Calu3 (cell line): ENCODE measurements around the gene NLRP7. TPM values are rescaled to one million over a fixed set of nuclear protein-coding genes. Genes with fewer than 3 reads are reported as not detected.
"Not testable (repeated sequence)": the region's sequence is repeated elsewhere in the genome, so short reads cannot be mapped to it uniquely, and the experiment has no call there.

ENCODE experiments used
- BruUV-seq: library from RNA; stranded (reverse); fragments of 400-500 nt; replicated peaks from 2 replicates; lab custom pipeline; 2021; lab: Mats Ljungman, UMichigan
- CTCF ChIA-PET: fragments of 300-600 bp; sonication (Branson Sonifier 250); formaldehyde crosslinking; loops from one replicate; lab custom pipeline; 2022; ENCODE audit warnings: antibody characterized with exemption; lab: Charles Lee
- DNase-seq: peaks from one replicate; pipeline ENCODE4 v3.0.0; 2022
- H3K27ac Mint-ChIP-seq: one replicate; pipeline ENCODE4 v1.8.0; 2022; ENCODE audit warnings: mixed read lengths; ENCODE audit not compliant: unreplicated experiment
- H3K27me3 Mint-ChIP-seq: one replicate; pipeline ENCODE4 v1.8.0; 2022; ENCODE audit warnings: mixed read lengths; ENCODE audit not compliant: unreplicated experiment
- H3K36me3 Mint-ChIP-seq: one replicate; pipeline ENCODE4 v1.8.0; 2022; ENCODE audit warnings: mild to moderate bottlenecking, moderate library complexity, mixed read lengths; ENCODE audit not compliant: insufficient read depth, unreplicated experiment
- H3K4me1 Mint-ChIP-seq: one replicate; pipeline ENCODE4 v1.8.0; 2022; ENCODE audit warnings: mild to moderate bottlenecking, low read depth, mixed read lengths; ENCODE audit not compliant: unreplicated experiment
- H3K4me3 Mint-ChIP-seq: one replicate; pipeline ENCODE4 v1.8.0; 2022; ENCODE audit warnings: mild to moderate bottlenecking, low read depth, moderate library complexity, mixed read lengths; ENCODE audit not compliant: unreplicated experiment
- H3K9me3 Mint-ChIP-seq: one replicate; pipeline ENCODE4 v1.8.0; 2022; ENCODE audit warnings: low read depth, mixed read lengths; ENCODE audit not compliant: unreplicated experiment
- intact Hi-C: fragments of 100-400 bp; cut with micrococcal nuclease; formaldehyde crosslinking; loops from one replicate; pipeline ENCODE4 v1.10.0; 2022; ENCODE audit not compliant: unreplicated experiment
- total RNA-seq: library from RNA; stranded (reverse); gene quantifications from 2 replicates; pipeline ENCODE4 v1.2.3, GENCODE V29; 2022
- TF ChIP-seq, protein P1 (sequence below): fragments of 200-600 bp; IDR thresholded peaks from one replicate; pipeline ENCODE4 v1.8.0; 2022; ENCODE audit warnings: antibody characterized with exemption; ENCODE audit not compliant: unreplicated experiment

NLRP7 gene
- total RNA-seq, 1 experiment from 2014 or later: not detected

DNA sequence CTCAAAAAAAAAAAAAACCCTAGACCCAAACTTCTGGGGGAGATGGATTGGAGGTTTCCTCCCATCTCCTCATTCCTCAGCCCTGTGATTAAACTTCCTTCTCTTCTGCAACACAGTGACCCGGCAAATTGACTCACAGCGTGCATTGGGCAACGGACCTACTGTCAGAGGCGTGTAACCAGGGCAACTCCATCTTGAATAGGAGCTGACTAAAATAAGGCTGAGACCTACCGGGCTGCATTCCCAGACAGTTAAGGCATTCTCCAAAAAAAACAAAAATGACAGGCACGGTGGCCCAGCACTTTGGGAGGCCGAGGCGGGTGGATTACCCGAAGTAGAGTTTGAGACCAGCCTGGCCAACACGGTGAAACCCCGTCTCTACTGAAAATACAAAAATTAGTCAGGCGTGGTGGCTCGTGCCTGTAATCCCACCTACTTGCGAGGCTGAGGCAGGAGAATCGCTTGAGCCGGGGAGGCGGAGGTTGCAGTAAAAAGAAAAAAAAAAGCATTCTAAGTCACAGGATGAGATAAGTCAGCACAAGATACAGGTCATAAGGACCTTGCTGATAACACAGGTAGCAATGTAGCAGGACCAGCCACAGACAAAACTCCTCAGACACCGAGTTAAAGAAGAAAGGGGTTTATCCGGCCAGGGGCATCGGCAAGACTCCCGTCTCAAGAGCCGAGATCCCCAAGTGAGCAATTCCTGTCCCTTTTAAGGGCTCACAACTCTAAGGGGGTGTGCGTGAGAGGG is 5.4 kb upstream of the NLRP7 start:
- intact Hi-C loops: no loop called here
- no peak overlapping the region for H3K4me3 Mint-ChIP-seq
- BruUV-seq: no TSS peak
- no peaks in the 10 kb centered on the region for H3K9me3 Mint-ChIP-seq
- no peaks in the 10 kb centered on the region for H3K36me3 Mint-ChIP-seq
- H3K4me1 Mint-ChIP-seq: no peaks in the 10 kb centered on the region
- TF ChIP-seq, protein P1, sequence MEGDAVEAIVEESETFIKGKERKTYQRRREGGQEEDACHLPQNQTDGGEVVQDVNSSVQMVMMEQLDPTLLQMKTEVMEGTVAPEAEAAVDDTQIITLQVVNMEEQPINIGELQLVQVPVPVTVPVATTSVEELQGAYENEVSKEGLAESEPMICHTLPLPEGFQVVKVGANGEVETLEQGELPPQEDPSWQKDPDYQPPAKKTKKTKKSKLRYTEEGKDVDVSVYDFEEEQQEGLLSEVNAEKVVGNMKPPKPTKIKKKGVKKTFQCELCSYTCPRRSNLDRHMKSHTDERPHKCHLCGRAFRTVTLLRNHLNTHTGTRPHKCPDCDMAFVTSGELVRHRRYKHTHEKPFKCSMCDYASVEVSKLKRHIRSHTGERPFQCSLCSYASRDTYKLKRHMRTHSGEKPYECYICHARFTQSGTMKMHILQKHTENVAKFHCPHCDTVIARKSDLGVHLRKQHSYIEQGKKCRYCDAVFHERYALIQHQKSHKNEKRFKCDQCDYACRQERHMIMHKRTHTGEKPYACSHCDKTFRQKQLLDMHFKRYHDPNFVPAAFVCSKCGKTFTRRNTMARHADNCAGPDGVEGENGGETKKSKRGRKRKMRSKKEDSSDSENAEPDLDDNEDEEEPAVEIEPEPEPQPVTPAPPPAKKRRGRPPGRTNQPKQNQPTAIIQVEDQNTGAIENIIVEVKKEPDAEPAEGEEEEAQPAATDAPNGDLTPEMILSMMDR: no peak
- CTCF ChIA-PET: no interaction called here
- H3K27ac Mint-ChIP-seq: no peak overlapping the region
- peak; percentile 14 for DNase-seq
- peaks cover 16% of the 10 kb centered on the region for H3K27me3 Mint-ChIP-seq

GRCh38 chr19:54950580-54950979 is 3.2 kb upstream of the NLRP7 start:
- DNase-seq, CTCF ChIA-PET, BruUV-seq, H3K36me3 Mint-ChIP-seq, H3K9me3 Mint-ChIP-seq, H3K27ac Mint-ChIP-seq, H3K4me1 Mint-ChIP-seq, H3K4me3 Mint-ChIP-seq, intact Hi-C loops: not testable (repeated sequence)
- H3K27me3 Mint-ChIP-seq: peaks cover 11% of the 10 kb centered on the region

GRCh38 chr19:54949412-54949811 is 2.1 kb upstream of the NLRP7 start:
- DNase-seq: no peak
- CTCF ChIA-PET: no interaction called here
- H3K27ac Mint-ChIP-seq: no peak overlapping the region
- BruUV-seq: no TSS peak
- H3K36me3 Mint-ChIP-seq: peaks cover 4% of the 10 kb centered on the region
- TF ChIP-seq, protein P1: no peak
- no peaks in the 10 kb centered on the region for H3K4me1 Mint-ChIP-seq
- H3K9me3 Mint-ChIP-seq: no peaks in the 10 kb centered on the region
- H3K4me3 Mint-ChIP-seq: no peak overlapping the region
- peaks cover 11% of the 10 kb centered on the region for H3K27me3 Mint-ChIP-seq
- intact Hi-C loops: no loop called here

GRCh38 chr19:54943772-54944361 is 3.5 kb downstream of the NLRP7 start:
- H3K9me3 Mint-ChIP-seq, CTCF ChIA-PET, H3K36me3 Mint-ChIP-seq, intact Hi-C loops, DNase-seq, H3K4me1 Mint-ChIP-seq, BruUV-seq, H3K27ac Mint-ChIP-seq, H3K4me3 Mint-ChIP-seq: not testable (repeated sequence)
- H3K27me3 Mint-ChIP-seq: peaks cover 34% of the 10 kb centered on the region

DNA sequence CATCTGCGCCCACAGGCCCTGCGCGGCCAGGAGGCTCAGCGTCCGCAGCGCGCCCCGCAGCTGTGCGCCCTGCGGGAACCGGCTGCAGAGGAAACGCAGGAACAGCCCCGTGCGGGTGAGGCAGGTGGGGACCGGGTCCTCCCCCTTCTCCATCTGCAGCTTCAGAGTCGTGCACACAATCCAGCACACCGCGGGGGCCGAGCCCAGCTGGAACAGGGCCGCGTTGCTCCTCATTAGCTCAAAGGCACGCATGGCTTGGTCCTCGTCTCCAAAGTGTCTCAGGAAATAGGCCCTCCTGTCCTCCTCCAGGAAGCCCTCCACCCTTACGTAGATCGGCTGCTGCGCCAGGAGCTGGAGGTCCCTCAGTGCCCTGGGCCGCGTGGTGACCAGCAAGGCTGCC is 7.8 kb downstream of the NLRP7 start:
- H3K27ac Mint-ChIP-seq, BruUV-seq, H3K36me3 Mint-ChIP-seq, intact Hi-C loops, H3K4me3 Mint-ChIP-seq, H3K9me3 Mint-ChIP-seq, DNase-seq, CTCF ChIA-PET, H3K4me1 Mint-ChIP-seq: not testable (repeated sequence)
- peaks cover 46% of the 10 kb centered on the region for H3K27me3 Mint-ChIP-seq
